B cell (primary cell): ENCODE measurements around the gene LDHB. TPM values are rescaled to one million over a fixed set of nuclear protein-coding genes. Genes with fewer than 3 reads are reported as not detected.

ENCODE experiments used
- ATAC-seq: fragments of 200-7000 bp; cut with Tn5 transposase; one replicate; pipeline ENCODE4 v1.10.0; 2021; ENCODE audit warnings: low read depth, mild to moderate bottlenecking, moderate number of reproducible peaks, moderate library complexity
- CTCF ChIA-PET: fragments of 350-600 bp; sonication (Branson Sonifier 250); formaldehyde crosslinking; loops from one replicate; lab custom pipeline; 2021; ENCODE audit warnings: antibody characterized with exemption, inconsistent platforms; lab: Charles Lee
- POLR2A ChIA-PET: fragments of 350-600 bp; sonication (Branson Sonifier 250); formaldehyde crosslinking; loops from one replicate; lab custom pipeline; 2021; ENCODE audit warnings: antibody characterized with exemption; lab: Charles Lee
- DNase-seq: peaks from one replicate; pipeline ENCODE4 v3.0.0; 2013
- H2AFZ ChIP-seq: 2 replicates; pipeline ENCODE4 v1.6.1; 2012; ENCODE audit warnings: mild to moderate bottlenecking, low read depth, low read length; ENCODE audit not compliant: insufficient read depth, poor library complexity, severe bottlenecking
- H3K27ac ChIP-seq, 2 donors: 1 replicate in 1 of 2; 2 replicates in 1 of 2; pipeline ENCODE4 v1.5.1; 2012 to 2013; ENCODE audit warnings: low read length in 2 of 2, mild to moderate bottlenecking in 2 of 2, moderate library complexity in 1 of 2
- H3K27me3 ChIP-seq, 4 experiments: fragments of 200-600 bp in 1 of 4; sonication (generic) in 1 of 4; replicated peaks in 1 of 4; 1 replicate in 2 of 4; 2 replicates in 2 of 4; pipeline versions ENCODE4 v1.6.1 to v1.7.0; 2013 to 2016; ENCODE audit warnings: low read length in 3 of 4, mild to moderate bottlenecking in 2 of 4, mixed read lengths in 1 of 4, moderate library complexity in 1 of 4; ENCODE audit not compliant: insufficient read depth in 4 of 4, control insufficient read depth in 3 of 4; ENCODE audit errors: control extremely low read depth in 1 of 4
- H3K36me3 ChIP-seq, 2 experiments: replicated peaks in 1 of 2; 1 replicate in 1 of 2; 2 replicates in 1 of 2; pipeline versions ENCODE4 v1.6.1 to v1.7.1; 2013; ENCODE audit warnings: low read length in 1 of 2; ENCODE audit not compliant: insufficient read depth in 2 of 2, control insufficient read depth in 1 of 2; ENCODE audit errors: control extremely low read depth in 1 of 2, extremely low read depth in 1 of 2
- H3K4me1 ChIP-seq, 2 donors: fragments of 200-600 bp in 1 of 2; sonication (generic) in 1 of 2; 1 replicate in 1 of 2; 2 replicates in 1 of 2; pipeline versions ENCODE4 v1.5.1 to v1.6.1; 2013 to 2017; ENCODE audit warnings: low read length in 2 of 2; ENCODE audit not compliant: control insufficient read depth in 2 of 2, insufficient read depth in 2 of 2
- H3K4me2 ChIP-seq: replicated peaks from 2 replicates; pipeline ENCODE3; 2012; ENCODE audit warnings: mild to moderate bottlenecking, low read depth, low read length; ENCODE audit not compliant: poor library complexity, severe bottlenecking
- H3K4me3 ChIP-seq, 5 experiments: fragments of 200-600 bp in 1 of 5; sonication (generic) in 1 of 5; 1 replicate in 3 of 5; 2 replicates in 2 of 5; pipeline versions ENCODE4 v1.5.1 to v1.7.0; 2011 to 2016; ENCODE audit warnings: low read length in 4 of 5, mild to moderate bottlenecking in 4 of 5, low read depth in 2 of 5, control low read depth in 1 of 5, moderate library complexity in 1 of 5; ENCODE audit not compliant: insufficient read depth in 1 of 5; ENCODE audit errors: control extremely low read depth in 1 of 5, extremely low read depth in 1 of 5
- H3K79me2 ChIP-seq: fragments of 200-600 bp; sonication (generic); one replicate; pipeline ENCODE4 v1.6.0; 2016; ENCODE audit warnings: low read length; ENCODE audit not compliant: control insufficient read depth, insufficient read depth
- H3K9ac ChIP-seq: fragments of 200-600 bp; sonication (generic); 2 replicates; pipeline ENCODE4 v1.6.1; 2017; ENCODE audit warnings: mild to moderate bottlenecking, low read length, moderate library complexity
- H3K9me3 ChIP-seq, 3 donors: one replicate each; pipeline versions ENCODE4 v1.6.1 to v1.7.1; 2013; ENCODE audit warnings: low read length in 2 of 3; ENCODE audit not compliant: control insufficient read depth in 2 of 3, insufficient read depth in 1 of 3; ENCODE audit errors: control extremely low read depth in 1 of 3
- H4K20me1 ChIP-seq: 2 replicates; pipeline ENCODE4 v1.6.0; 2012; ENCODE audit warnings: mild to moderate bottlenecking, low read length; ENCODE audit not compliant: insufficient read depth, control insufficient read depth, poor library complexity, severe bottlenecking
- H3K27ac Mint-ChIP-seq: one replicate; pipeline ENCODE4 v1.8.0; 2021; ENCODE audit warnings: mixed read lengths
- H3K27me3 Mint-ChIP-seq: one replicate; pipeline ENCODE4 v1.8.0; 2021; ENCODE audit warnings: mixed read lengths
- H3K4me1 Mint-ChIP-seq: one replicate; pipeline ENCODE4 v1.8.0; 2021; ENCODE audit warnings: mixed read lengths
- H3K4me3 Mint-ChIP-seq: one replicate; pipeline ENCODE4 v1.8.0; 2021; ENCODE audit warnings: mixed read lengths
- H3K9me3 Mint-ChIP-seq: one replicate; pipeline ENCODE4 v1.8.0; 2022; ENCODE audit warnings: mixed read lengths; ENCODE audit not compliant: insufficient read depth
- EZH2 ChIP-seq: IDR thresholded peaks from 2 replicates; pipeline ENCODE4 v1.6.1; 2012; ENCODE audit warnings: borderline replicate concordance, low read depth, mild to moderate bottlenecking, moderate library complexity, low read length; ENCODE audit not compliant: insufficient read depth, poor library complexity, severe bottlenecking
- WGBS: methylation state at CpG from one replicate; pipeline ENCODE4 v1.1.5; 2013; ENCODE audit warnings: missing lambda C conversion rate; ENCODE audit not compliant: insufficient coverage; 5-methylcytosine and 5-hydroxymethylcytosine counted together
- intact Hi-C: fragments of 100-400 bp; cut with micrococcal nuclease; formaldehyde crosslinking; loops from one replicate; pipeline ENCODE4 v1.10.0; 2022
- polyA plus RNA-seq: library from polyadenylated mRNA; depleted of rRNA; stranded (reverse); fragments of >200 nt; gene quantifications from 2 replicates; pipeline ENCODE4 v1.2.3, GENCODE V29; 2012
- total RNA-seq, 2 donors: library from RNA; stranded (reverse); fragments of 120-200 nt in 1 of 2; gene quantifications; 1 replicate in 1 of 2; 2 replicates in 1 of 2; pipeline versions ENCODE4 v1.2.3 to v1.2.4, GENCODE V29; 2013 to 2022
- TF ChIP-seq, protein P1 (sequence below): fragments of 200-600 bp; IDR thresholded peaks from one replicate; pipeline ENCODE4 v1.8.0; 2022; ENCODE audit warnings: antibody characterized with exemption, mild to moderate bottlenecking

Gene LDHB
- total and polyA plus RNA-seq, 2 donors (not counting 1 experiment from before 2014, with no cell fraction given) = 63.2 to 161 TPM

DNA sequence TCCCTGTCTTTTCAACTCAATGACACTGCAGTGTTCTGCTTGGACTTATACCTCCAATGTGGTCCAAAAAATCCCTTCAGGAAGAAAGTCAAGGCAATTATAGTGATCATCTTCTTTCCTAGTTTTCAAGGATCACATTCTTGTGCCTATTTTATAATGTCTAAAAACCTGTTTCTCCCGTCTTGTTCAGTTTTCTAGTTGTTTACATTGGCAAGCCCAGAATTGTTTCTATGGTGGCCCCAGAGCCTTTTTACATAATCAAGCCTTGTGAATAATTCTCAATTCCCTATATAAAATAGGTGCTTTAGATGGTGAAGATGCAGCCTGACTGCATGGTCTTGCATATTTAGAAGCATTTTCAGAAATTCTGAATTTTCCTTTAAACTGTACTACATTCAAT is 14.5 kb upstream of the LDHB start:
- no CpG with 5 or more reads among the region's 1 CpG for WGBS
- Histone ChIP-seq H3K27ac (no peak overlapping the region), H3K4me2 (no peak overlapping the region), H4K20me1 (no peaks in the 10 kb centered on the region), H3K4me3 (no peak overlapping the region), H3K36me3 (no peaks in the 10 kb centered on the region), H3K9me3 (no peaks in the 10 kb centered on the region), H3K79me2 (no peaks in the 10 kb centered on the region), H2AFZ (no peak overlapping the region), H3K27me3 (peaks cover 0 to 9% (median 6%) of the 10 kb centered on the region in 4 experiments), H3K9ac (no peak overlapping the region), H3K4me1 (no peaks in the 10 kb centered on the region)
- intact Hi-C loops = no loop called here
- H3K4me1 Mint-ChIP-seq = no peaks in the 10 kb centered on the region
- H3K27ac Mint-ChIP-seq = no peak overlapping the region
- H3K27me3 Mint-ChIP-seq = peaks cover 29% of the 10 kb centered on the region
- CTCF ChIA-PET = no interaction called here
- DNase-seq = no peak
- H3K4me3 Mint-ChIP-seq = no peak overlapping the region
- ATAC-seq = no peak
- no peaks in the 10 kb centered on the region for H3K9me3 Mint-ChIP-seq
- TF ChIP-seq EZH2 = no peak
- TF ChIP-seq, protein P1, sequence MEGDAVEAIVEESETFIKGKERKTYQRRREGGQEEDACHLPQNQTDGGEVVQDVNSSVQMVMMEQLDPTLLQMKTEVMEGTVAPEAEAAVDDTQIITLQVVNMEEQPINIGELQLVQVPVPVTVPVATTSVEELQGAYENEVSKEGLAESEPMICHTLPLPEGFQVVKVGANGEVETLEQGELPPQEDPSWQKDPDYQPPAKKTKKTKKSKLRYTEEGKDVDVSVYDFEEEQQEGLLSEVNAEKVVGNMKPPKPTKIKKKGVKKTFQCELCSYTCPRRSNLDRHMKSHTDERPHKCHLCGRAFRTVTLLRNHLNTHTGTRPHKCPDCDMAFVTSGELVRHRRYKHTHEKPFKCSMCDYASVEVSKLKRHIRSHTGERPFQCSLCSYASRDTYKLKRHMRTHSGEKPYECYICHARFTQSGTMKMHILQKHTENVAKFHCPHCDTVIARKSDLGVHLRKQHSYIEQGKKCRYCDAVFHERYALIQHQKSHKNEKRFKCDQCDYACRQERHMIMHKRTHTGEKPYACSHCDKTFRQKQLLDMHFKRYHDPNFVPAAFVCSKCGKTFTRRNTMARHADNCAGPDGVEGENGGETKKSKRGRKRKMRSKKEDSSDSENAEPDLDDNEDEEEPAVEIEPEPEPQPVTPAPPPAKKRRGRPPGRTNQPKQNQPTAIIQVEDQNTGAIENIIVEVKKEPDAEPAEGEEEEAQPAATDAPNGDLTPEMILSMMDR = no peak
- POLR2A ChIA-PET = no interaction called here

DNA sequence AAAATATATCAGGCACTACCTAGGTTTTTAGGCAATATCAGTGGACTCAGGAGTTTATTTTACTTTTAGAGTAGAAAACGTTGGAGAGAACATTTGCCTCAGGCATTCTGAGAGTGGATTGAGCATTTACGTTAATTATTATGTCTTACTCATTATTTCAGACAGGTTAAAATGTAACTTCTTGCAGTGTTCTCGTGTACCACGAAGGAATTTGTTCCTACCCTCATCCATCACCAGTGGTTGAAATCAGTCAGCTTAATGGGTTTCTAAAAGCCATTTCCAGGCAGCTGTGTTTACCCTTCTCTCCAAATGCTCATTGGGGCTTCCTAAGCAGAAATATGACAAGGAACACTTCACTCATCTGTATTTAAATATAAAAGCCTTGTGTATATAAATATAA is 9.1 kb upstream of the LDHB start:
- Histone ChIP-seq H3K4me3 (no peak overlapping the region), H3K9ac (no peak overlapping the region), H4K20me1 (no peaks in the 10 kb centered on the region), H3K4me1 (no peaks in the 10 kb centered on the region), H3K4me2 (no peak overlapping the region), H3K9me3 (no peaks in the 10 kb centered on the region), H3K27me3 (peaks cover 0 to 13% (median 6%) of the 10 kb centered on the region in 4 experiments), H3K27ac (no peak overlapping the region), H3K79me2 (no peaks in the 10 kb centered on the region), H3K36me3 (no peaks in the 10 kb centered on the region), H2AFZ (no peak overlapping the region)
- Mint-ChIP-seq H3K9me3 (no peaks in the 10 kb centered on the region), H3K27ac (no peak overlapping the region), H3K27me3 (peaks cover 38% of the 10 kb centered on the region), H3K4me3 (no peak overlapping the region), H3K4me1 (no peaks in the 10 kb centered on the region)
- intact Hi-C loops = no loop called here
- DNase-seq (no peak), ATAC-seq (no peak)
- CTCF ChIA-PET = interaction anchor here (1.8 kb wide), 1 partner anchor 13 kb away, joined by 6 read pairs; no protein-coding TSS in a partner anchor
- POLR2A ChIA-PET = no interaction called here
- TF ChIP-seq, protein P1 = no peak
- TF ChIP-seq EZH2 = no peak
- WGBS = no CpG with 5 or more reads among the region's 4 CpGs
